NT2/D1 (cell line): Measurements from ENCODE around the gene NSF.

ENCODE experiments used
- SUZ12 ChIP-seq: IDR thresholded peaks from 2 replicates; pipeline ENCODE4 v1.6.1; 2011; ENCODE audit not compliant: insufficient read length, insufficient read depth; ENCODE audit errors: extremely low read depth
- YY1 ChIP-seq: IDR thresholded peaks from 2 replicates; pipeline ENCODE4 v1.6.1; 2011; ENCODE audit not compliant: insufficient read length, insufficient read depth
- ZNF274 ChIP-seq: IDR thresholded peaks from 2 replicates; pipeline ENCODE4 v1.6.1; 2011; ENCODE audit warnings: mild to moderate bottlenecking, low read depth, low read length

DNA sequence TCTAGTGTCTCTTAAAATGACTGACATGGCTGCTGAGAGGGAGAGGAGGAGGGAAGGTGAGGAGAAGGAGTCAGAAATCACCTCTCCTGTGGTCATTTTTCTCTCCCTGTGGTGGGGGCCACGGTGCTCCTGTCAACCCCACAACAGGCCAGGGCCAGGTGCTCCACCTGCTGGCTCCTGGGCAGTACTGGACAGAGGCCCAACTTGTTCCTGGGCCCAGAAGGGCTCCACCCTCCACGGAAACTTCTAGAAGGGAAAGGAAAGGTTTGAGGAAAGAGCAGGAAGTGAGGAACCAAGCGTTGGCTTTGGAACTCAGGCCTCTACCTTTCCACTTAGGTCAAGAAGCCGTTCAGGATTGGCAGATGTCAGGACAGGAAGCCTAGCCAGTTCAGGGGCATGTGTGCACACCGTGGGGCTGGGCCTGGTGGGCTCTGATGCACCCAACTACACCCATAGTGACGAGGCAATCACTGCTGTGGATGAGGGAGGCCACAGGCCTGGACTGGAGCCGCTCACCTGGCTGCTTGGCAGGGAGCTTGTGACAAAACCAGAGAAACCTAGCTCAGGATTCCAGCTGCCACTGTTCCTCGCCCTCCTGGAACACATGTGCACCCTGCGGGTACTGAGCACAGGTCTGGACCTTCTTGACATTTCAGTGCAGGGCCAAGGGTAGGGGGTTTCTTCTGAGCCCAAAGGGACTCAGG, 191.9 kb downstream of the NSF start:
- TF ChIP-seq ZNF274 (no peak), YY1 (no peak), SUZ12 (no peak)
